Neural progenitor cell (in vitro differentiated cells): ENCODE results near the gene BMP7. TPM values are rescaled to one million over a fixed set of nuclear protein-coding genes. Genes with fewer than 3 reads are reported as not detected.

Experiments used
- DNase-seq: peaks from one replicate; pipeline ENCODE4 v3.0.0-alpha.2; 2016; ENCODE audit warnings: low spot score
- H2AFZ ChIP-seq: fragments of 200-600 bp; sonication (generic); replicated peaks from 2 replicates; pipeline ENCODE4 v1.6.1; 2016; ENCODE audit warnings: antibody characterized with exemption
- H3F3A ChIP-seq: fragments of 200-600 bp; sonication (generic); 2 replicates; pipeline ENCODE4 v1.6.1; 2016; ENCODE audit warnings: antibody characterized with exemption, low read depth
- H3K27ac ChIP-seq: fragments of 200-600 bp; sonication (generic); 2 replicates; pipeline ENCODE4 v1.5.1; 2016; ENCODE audit warnings: mild to moderate bottlenecking
- H3K27me3 ChIP-seq: fragments of 200-600 bp; sonication (generic); 2 replicates; pipeline ENCODE4 v1.6.1; 2016; ENCODE audit warnings: mild to moderate bottlenecking, moderate library complexity
- H3K36me3 ChIP-seq: fragments of 200-600 bp; sonication (generic); 2 replicates; pipeline ENCODE4 v1.5.1; 2016
- H3K4me1 ChIP-seq: fragments of 200-600 bp; sonication (generic); 2 replicates; pipeline ENCODE4 v1.6.1; 2016; ENCODE audit warnings: mixed run types
- H3K4me2 ChIP-seq: fragments of 200-600 bp; sonication (generic); 2 replicates; pipeline ENCODE4 v1.6.1; 2016
- H3K4me3 ChIP-seq: fragments of 200-600 bp; sonication (generic); 2 replicates; pipeline ENCODE4 v1.5.1; 2016
- H3K79me2 ChIP-seq: fragments of 200-600 bp; sonication (generic); 2 replicates; pipeline ENCODE4 v1.6.1; 2016; ENCODE audit warnings: low read depth
- H3K9ac ChIP-seq: fragments of 200-600 bp; sonication (generic); 2 replicates; pipeline ENCODE4 v1.6.1; 2016
- H3K9me3 ChIP-seq: fragments of 200-600 bp; sonication (generic); 2 replicates; pipeline ENCODE4 v1.5.1; 2016; ENCODE audit warnings: low read depth
- H4K20me1 ChIP-seq: fragments of 200-600 bp; sonication (generic); 2 replicates; pipeline ENCODE4 v1.6.1; 2016; ENCODE audit warnings: low read depth
- H3K27ac Mint-ChIP-seq: 3 replicates; pipeline ENCODE4 v1.8.0; 2021; ENCODE audit warnings: mixed read lengths
- H3K27me3 Mint-ChIP-seq: 2 replicates; pipeline ENCODE4 v1.8.0; 2022; ENCODE audit warnings: low read depth, mild to moderate bottlenecking, inconsistent platforms, moderate library complexity, mixed read lengths; ENCODE audit not compliant: insufficient read depth
- H3K36me3 Mint-ChIP-seq: 3 replicates; pipeline ENCODE4 v1.8.0; 2021; ENCODE audit warnings: mixed read lengths
- H3K4me1 Mint-ChIP-seq: 3 replicates; pipeline ENCODE4 v1.8.0; 2021; ENCODE audit warnings: mixed read lengths
- H3K4me3 Mint-ChIP-seq: 3 replicates; pipeline ENCODE4 v1.8.0; 2021; ENCODE audit warnings: mild to moderate bottlenecking, moderate library complexity, mixed read lengths
- H3K9me3 Mint-ChIP-seq: 3 replicates; pipeline ENCODE4 v1.8.0; 2020; ENCODE audit warnings: mixed read lengths
- EZH2 ChIP-seq: fragments of 200-600 bp; sonication (generic); IDR thresholded peaks from 2 replicates; pipeline ENCODE4 v1.6.1; 2017; ENCODE audit warnings: antibody characterized with exemption, mild to moderate bottlenecking, moderate library complexity
- EZH2phosphoT487 ChIP-seq: fragments of 200-600 bp; sonication (generic); IDR thresholded peaks from 2 replicates; pipeline ENCODE4 v1.6.1; 2017; ENCODE audit warnings: antibody characterized with exemption
- total RNA-seq: library from RNA; depleted of rRNA; stranded (reverse); fragments of >200 nt; gene quantifications from 2 replicates; pipeline ENCODE4 v1.2.3, GENCODE V29; 2015; ENCODE audit warnings: low replicate concordance
- TF ChIP-seq, protein P1 (sequence below): fragments of 200-600 bp; sonication (generic); IDR thresholded peaks from 2 replicates; pipeline ENCODE4 v1.5.1; 2017; ENCODE audit warnings: antibody characterized with exemption, mild to moderate bottlenecking

The BMP7 gene
- total RNA-seq, 1 donor from 2014 or later, result 11.2 TPM

- Histone ChIP-seq H4K20me1 (no peaks in the 10 kb centered on the region), H3K4me1 (no peaks in the 10 kb centered on the region), H3K27me3 (no peaks in the 10 kb centered on the region), H3F3A (no peaks in the 10 kb centered on the region), H2AFZ (no peak overlapping the region), H3K4me2 (no peak overlapping the region), H3K79me2 (no peaks in the 10 kb centered on the region), H3K36me3 (no peaks in the 10 kb centered on the region), H3K9me3 (no peaks in the 10 kb centered on the region), H3K4me3 (no peak overlapping the region), H3K27ac (no peak overlapping the region), H3K9ac (no peak overlapping the region)
- Mint-ChIP-seq H3K9me3 (no peaks in the 10 kb centered on the region), H3K4me1 (peaks cover 3% of the 10 kb centered on the region), H3K36me3 (no peaks in the 10 kb centered on the region), H3K27me3 (peaks cover 3% of the 10 kb centered on the region), H3K4me3 (no peak overlapping the region), H3K27ac (no peak overlapping the region)
- DNase-seq, result no peak
- TF ChIP-seq EZH2 (no peak), EZH2phosphoT487 (no peak)
- TF ChIP-seq, protein P1, sequence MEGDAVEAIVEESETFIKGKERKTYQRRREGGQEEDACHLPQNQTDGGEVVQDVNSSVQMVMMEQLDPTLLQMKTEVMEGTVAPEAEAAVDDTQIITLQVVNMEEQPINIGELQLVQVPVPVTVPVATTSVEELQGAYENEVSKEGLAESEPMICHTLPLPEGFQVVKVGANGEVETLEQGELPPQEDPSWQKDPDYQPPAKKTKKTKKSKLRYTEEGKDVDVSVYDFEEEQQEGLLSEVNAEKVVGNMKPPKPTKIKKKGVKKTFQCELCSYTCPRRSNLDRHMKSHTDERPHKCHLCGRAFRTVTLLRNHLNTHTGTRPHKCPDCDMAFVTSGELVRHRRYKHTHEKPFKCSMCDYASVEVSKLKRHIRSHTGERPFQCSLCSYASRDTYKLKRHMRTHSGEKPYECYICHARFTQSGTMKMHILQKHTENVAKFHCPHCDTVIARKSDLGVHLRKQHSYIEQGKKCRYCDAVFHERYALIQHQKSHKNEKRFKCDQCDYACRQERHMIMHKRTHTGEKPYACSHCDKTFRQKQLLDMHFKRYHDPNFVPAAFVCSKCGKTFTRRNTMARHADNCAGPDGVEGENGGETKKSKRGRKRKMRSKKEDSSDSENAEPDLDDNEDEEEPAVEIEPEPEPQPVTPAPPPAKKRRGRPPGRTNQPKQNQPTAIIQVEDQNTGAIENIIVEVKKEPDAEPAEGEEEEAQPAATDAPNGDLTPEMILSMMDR, result no peak
These were observed 119.3 kb downstream of the BMP7 start for GRCh38 chr20:57147185-57147584.

DNA sequence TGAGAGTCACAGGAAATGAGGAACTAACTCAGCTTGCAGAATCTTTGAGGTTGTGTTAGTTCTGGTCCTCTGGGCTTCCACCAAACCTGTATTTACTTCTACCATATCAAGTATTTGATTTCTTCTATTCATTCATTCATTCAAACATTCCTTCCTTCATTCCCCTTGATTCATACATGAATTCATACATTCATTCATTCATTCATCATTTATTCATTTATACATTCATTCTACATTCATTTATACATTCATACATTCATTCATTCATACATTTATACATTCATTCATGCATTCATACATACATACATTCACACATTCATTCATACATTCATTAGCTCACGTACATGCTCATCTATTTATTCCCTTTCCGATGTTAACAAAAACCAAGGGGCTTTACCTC lies 120.3 kb downstream of the BMP7 start:
- H3K27me3 Mint-ChIP-seq, result peaks cover 3% of the 10 kb centered on the region
- no peak overlapping the region for H3K4me3 ChIP-seq

DNA sequence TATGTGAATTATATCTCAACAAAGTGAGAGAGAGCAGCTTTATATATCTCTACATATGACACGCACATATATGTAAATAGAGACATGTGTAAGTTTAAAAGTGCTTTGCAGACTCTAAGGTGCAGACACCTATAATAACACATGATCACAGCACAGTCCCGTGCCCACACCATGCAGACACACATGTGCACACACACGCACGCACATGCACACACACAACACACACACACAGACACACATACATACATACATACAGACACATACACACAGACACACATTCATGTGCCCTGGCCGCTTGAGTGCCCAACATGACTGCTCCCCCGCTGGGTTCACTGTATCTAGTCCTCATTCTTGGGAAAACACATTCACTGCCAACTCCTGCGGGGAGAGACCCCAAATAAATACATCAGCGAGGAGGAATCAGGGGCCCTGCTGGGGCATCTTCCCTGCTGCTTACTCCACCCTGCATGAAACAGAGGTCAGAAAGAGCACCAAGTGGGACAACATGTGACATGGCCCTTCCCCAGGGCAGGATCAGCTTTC lies 121.3 kb downstream of the BMP7 start:
- H2AFZ ChIP-seq, result no peak overlapping the region
- H3F3A ChIP-seq, result no peaks in the 10 kb centered on the region
- Mint-ChIP-seq H3K27me3 (peaks cover 3% of the 10 kb centered on the region), H3K36me3 (no peaks in the 10 kb centered on the region), H3K4me3 (no peak overlapping the region), H3K4me1 (peaks cover 3% of the 10 kb centered on the region), H3K27ac (peak overlapping the region; percentile 27), H3K9me3 (no peaks in the 10 kb centered on the region)
- H3K4me2 ChIP-seq, result no peak overlapping the region
- no peaks in the 10 kb centered on the region for H4K20me1 ChIP-seq
- no peaks in the 10 kb centered on the region for H3K9me3 ChIP-seq
- H3K4me1 ChIP-seq, result no peaks in the 10 kb centered on the region
- no peak overlapping the region for H3K4me3 ChIP-seq
- H3K79me2 ChIP-seq, result no peaks in the 10 kb centered on the region
- no peak overlapping the region for H3K27ac ChIP-seq
- no peak for DNase-seq
- TF ChIP-seq EZH2 (no peak), EZH2phosphoT487 (no peak)
- TF ChIP-seq, protein P1, result no peak
- H3K27me3 ChIP-seq, result no peaks in the 10 kb centered on the region
- H3K36me3 ChIP-seq, result no peaks in the 10 kb centered on the region
- H3K9ac ChIP-seq, result no peak overlapping the region

More for the DNA sequence above, 120.3 kb downstream of the BMP7 start:
- no peaks in the 10 kb centered on the region for H3K9me3 ChIP-seq
- H3K4me2 ChIP-seq, result no peak overlapping the region
- H3K27ac Mint-ChIP-seq, result no peak overlapping the region
- no peaks in the 10 kb centered on the region for H3F3A ChIP-seq
- no peaks in the 10 kb centered on the region for H3K36me3 Mint-ChIP-seq
- H3K79me2 ChIP-seq, result no peaks in the 10 kb centered on the region
- no peaks in the 10 kb centered on the region for H3K4me1 ChIP-seq
- H3K9me3 Mint-ChIP-seq, result no peaks in the 10 kb centered on the region
- H3K27me3 ChIP-seq, result no peaks in the 10 kb centered on the region
- H3K27ac ChIP-seq, result no peak overlapping the region
- no peak overlapping the region for H2AFZ ChIP-seq
- DNase-seq, result no peak
- H4K20me1 ChIP-seq, result no peaks in the 10 kb centered on the region
- TF ChIP-seq EZH2 (no peak), EZH2phosphoT487 (no peak)
- TF ChIP-seq, protein P1, result no peak
- H3K36me3 ChIP-seq, result no peaks in the 10 kb centered on the region
- no peak overlapping the region for H3K9ac ChIP-seq
- peaks cover 3% of the 10 kb centered on the region for H3K4me1 Mint-ChIP-seq
- H3K4me3 Mint-ChIP-seq, result no peak overlapping the region
